Skeletal muscle cell (primary cell): ENCODE results near the gene PRC1.

ENCODE experiments used
- DNase-seq: peaks from one replicate; pipeline ENCODE4 v3.0.0-alpha.2; 2010; ENCODE audit warnings: low read depth
- H3K4me3 ChIP-seq: 2 replicates; pipeline ENCODE4 v1.5.1; 2011; ENCODE audit warnings: low read depth, mild to moderate bottlenecking, control low read depth, low read length, moderate library complexity

The PRC1 gene

DNA sequence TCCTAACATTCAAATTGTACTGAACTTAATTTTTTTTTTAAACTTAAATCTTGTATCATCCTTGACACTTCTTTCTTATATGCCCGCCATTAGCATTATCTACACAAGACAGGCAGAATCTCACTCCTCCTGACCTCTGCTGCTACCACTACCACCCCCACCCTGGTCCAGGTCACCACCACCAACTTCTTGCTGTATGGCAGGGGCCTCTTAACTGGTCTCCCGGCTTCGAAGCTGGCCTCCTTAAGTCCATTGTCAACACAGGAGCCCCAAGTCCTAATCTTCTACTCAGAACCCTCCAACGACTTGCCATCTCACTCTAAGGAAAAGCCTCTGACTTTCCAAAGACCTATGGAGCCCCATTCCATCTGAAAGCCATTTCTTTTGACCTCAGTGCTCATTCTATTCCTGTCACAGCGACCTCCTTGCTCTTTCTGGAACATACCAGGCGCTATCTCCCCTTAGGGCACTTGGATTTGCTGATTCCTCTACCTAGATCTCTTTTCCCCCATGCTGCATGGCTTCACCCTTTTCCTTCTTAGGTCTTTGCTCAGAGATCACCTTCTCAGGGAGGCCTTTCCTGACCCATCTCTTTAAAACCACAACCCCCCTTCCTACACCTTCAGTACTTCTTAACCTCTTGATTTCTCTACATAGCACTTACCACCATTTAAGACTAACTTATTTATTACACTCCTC lies 2.6 kb downstream of the PRC1 start:
- H3K4me3 ChIP-seq = no peak overlapping the region
- no peak for DNase-seq

DNA sequence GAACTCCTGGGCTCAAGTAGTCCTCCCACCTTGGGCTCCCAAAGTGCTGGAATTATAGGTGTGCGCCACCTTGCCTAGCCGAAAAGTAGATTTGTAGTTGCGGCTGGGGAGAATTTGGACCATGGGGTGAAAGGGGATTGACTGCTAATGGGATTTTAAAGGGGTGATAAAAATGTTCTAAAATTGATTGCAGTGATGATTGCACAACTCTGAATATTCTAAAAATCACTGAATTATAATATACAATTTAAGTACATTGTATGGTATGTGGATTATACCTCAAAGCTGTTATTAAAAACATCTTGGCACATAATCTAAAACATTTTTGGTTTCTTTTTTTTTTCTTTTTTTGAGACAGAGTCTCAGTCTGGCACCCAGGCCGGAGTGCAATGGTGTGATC lies 3.9 kb downstream of the PRC1 start:
- DNase-seq = no peak
- H3K4me3 ChIP-seq = no peak overlapping the region

DNA sequence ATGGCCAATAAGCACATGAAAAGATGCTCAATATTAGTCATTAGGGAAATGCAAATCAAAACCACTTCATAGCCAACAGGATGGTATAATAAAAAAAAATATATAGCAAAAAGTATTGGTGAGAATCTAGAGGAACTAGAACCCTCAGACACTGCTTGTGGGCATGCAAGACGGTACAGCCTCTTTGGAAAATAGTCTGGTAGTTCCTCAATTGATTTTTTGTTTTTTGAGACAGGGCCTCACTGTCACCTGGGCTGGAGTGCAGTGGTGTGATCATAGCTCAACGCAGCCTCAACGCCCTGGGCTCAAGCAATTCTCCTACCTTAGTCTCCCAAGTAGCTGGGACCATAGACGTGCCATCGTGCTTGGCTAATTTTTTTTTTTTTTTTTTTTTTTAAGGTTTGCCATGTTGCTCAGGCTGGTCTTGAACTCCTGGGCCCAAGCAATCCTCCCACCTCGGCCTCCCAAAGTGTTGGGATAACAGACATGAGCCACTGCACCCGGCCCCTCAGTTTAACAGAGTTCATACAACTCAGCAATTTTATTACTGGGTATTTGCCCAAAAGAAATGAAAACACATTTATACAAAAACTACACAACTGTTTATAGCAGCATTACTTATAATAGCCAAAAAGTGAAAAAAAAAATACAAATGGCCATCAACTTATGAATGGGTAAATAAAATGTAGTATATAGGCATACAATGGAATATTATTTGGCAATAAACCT lies 5.1 kb downstream of the PRC1 start:
- DNase-seq = no peak
- no peak overlapping the region for H3K4me3 ChIP-seq

DNA sequence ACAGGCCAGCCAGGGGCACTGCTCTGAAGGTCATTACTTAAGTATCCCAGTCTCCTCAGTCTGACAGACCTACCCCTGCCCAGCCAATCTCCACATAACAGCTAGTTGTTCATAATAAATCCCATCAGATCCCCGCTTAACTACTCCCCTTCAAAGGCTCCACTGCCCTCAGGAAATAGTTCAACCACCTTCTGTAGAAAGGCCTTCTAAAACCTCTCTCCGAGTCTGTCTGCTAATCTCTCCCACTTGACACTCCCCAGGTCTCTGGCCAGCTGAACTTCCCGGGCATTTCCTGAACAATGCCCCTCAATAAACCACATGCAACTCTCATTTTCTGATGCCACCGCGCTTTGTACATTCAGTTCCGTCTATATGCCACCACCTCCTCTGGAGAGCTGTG lies 6.0 kb downstream of the PRC1 start:
- no peak overlapping the region for H3K4me3 ChIP-seq

DNA sequence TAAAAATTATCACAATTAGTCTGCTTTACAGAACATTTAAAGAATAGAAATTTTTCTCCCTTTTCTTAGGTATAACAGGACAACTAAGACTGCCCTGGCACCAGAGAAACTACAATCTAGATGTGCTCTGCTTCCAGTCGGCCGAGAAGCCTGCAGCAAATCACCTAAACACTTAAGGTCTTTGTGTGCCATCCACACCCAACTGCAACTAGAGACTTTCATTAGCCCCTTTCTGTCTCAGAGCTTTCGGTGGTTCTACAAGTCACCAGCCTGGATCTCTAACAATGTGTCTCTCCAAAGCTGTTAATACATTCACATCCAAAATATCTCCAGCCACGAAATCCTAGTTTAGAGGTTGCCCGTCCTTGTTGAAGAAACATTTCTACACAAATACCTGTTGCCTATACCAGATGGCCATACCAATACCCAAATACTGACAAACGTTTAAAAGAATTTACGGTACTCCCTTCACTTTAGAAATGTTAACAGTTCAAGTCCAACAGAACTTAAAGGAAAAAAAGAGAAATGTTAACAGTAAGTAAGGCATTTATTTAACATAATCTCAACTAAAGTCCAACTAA lies 6.7 kb downstream of the PRC1 start:
- H3K4me3 ChIP-seq = no peak overlapping the region
- no peak for DNase-seq

More for the DNA sequence above, 6.0 kb downstream of the PRC1 start:
- DNase-seq = no peak

DNA sequence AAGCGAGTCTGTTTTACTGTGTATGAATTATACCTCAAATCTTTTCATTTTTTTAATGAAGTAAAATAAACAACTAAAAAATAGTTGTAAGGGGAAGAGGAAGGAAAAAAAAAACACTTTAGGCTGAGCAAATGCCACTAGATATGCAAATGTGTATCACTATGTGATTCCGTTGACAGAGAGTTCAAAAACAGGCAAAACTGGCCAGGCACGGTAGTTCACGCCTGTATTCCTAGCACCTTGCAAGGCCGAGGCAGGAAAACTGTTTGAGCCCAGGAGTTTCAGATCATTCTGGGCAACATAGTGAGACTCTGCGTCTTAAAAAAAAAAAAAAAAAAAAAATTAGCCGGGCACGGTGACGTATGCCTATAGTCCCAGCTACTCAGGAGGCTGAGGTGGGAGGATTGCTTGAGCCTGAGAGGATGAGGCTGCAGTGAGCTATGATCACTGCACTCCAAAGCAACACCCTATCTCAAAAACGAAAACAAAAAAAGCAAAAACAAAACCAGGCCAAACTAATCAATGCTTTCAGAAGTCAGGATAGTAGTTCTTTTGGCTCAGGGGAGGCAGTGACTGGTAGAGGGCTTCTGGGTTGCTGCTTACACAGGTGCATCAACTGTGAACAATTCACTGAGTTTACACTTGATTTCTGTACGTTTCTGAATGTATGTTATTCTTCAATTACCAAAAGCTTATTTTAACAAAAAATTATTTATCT lies 7.4 kb downstream of the PRC1 start:
- no peak overlapping the region for H3K4me3 ChIP-seq
- no peak for DNase-seq

DNA sequence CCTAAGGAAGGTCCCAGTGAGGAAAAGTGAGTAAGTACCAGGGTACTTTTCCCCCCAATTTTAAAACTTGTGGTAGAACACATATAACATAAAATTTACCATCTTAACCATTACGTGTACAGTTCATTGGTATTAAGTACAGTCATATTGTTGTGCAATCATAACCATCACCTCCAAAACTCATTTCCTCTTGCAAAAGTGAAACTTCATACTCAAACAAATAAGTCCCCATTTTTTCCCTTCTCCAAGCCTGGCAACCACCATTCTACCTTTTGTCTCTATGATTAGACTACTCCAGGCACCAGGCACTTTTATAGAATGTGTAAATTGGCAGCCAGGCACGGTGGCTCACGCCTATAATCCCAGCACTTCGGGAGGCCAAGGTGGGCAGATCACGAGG lies 12.2 kb downstream of the PRC1 start:
- DNase-seq = no peak
- no peak overlapping the region for H3K4me3 ChIP-seq

DNA sequence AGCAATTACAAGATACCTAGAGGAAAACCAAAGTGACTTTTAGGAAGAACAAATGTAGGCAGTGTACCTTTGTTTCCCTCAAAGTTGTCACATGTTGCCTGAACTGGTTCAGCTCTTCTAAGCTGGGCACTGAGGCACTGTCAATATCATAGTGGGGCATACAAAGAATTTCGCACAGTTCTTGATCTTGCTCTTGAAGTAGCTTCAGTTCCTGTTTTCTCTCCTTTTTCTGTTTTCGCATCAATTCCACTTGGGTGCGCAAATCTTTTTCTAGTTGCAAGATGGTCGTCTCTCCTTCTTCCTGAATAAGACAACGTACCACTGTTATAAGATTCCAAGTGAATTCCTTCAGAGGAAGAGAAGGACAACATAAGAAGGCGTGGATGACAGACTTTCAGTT lies 12.7 kb downstream of the PRC1 start:
- H3K4me3 ChIP-seq = no peak overlapping the region
- DNase-seq = no peak

DNA sequence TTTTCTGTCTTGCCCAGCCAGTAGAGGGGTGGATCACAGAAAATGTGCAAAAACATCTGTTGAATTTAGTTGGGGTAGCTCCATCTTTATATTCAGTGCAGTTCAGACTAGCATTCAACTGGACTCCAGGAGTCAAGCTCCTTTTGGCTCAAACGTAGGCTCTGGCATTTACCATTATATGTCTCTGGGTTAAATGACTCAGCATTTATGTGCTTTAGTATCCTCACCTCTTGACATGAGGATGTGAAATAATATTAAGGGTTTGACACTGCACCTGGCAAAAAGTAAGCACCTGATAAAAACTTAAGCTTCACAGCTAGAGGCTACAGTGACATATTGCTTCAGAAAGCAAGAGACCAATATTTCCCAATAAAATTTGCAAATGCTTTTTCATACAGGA lies 14.8 kb downstream of the PRC1 start:
- DNase-seq = no peak
- no peak overlapping the region for H3K4me3 ChIP-seq

DNA sequence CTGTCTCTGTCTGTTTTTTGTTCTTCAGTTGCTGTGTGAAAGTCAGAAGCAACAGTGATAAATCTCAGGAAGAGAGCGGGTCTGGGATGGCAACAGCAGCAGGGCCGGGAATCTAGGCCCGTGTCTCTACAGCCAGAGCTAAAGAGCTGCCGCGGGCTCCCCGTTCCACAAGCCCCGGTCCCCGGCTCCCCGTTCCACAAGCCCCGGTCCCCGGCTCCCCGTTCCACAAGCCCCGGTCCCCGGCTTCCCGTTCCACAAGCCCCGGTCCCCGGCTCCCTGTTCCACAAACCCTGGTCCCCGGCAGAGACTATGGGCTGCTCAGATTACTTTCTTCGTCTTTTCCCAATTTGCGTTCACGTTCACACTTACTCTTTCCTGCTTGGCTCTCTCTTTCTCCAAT lies 20.1 kb downstream of the PRC1 start:
- H3K4me3 ChIP-seq = no peak overlapping the region
- DNase-seq = no peak

DNA sequence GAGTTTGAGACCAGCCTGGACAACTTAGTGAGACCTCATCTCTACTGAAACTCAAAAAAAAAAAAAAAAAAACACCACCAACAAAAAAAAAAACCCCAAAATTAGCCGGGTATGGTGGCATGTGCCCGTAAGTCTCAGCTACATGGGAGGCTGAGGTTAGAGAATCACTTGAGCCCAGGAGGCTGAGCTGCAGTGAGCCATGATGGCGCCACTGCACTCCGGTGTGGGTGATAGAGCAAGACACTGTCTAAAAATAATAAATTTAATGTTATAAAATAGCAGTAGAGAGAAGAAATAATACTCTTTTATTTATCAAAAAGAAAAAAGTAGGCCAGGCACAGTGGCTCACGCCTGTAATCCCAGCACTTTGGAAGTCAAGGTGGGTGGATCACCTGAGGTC lies 22.2 kb downstream of the PRC1 start:
- no peak for DNase-seq

DNA sequence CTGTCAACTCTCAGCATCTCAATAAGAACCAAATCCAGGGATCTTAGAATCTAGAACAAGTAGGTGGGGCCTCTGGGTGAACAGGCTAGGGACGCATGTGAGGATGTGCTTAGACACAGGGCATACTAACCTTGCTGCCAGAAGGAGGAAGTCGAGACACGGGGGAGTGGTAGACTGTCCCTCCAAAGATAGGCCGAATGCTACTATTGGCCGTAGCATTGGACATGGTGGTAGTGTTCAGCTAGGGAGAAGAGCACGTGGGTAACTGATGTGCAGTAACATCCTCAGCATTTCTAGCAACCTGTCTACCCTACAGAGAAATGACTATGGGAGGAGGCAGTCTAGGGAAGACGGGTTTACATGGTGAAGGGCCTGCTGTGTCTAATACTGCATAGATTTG lies 24.1 kb downstream of the PRC1 start:
- DNase-seq = no peak
- no peak overlapping the region for H3K4me3 ChIP-seq

More for the DNA sequence above, 22.2 kb downstream of the PRC1 start:
- H3K4me3 ChIP-seq = no peak overlapping the region

DNA sequence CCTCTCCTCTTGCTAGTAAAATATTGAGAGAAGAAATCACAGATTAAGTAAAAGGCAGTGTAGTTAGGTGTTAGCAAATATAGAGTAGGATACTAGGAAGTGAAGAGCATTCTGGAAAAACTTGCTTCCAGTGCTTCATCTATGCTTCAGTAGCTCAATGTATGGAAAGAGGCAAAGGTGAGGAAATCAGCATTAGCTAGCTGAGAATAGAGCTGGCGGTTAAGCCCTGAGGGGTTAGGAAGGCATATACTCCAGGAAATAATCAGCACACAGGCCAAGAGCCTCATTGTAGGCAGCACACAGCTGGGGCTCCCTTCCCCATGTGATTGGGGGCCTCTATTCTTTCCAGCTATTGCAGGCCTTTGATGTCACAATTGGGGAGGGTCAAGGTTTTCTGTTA lies 25.9 kb downstream of the PRC1 start:
- H3K4me3 ChIP-seq = no peak overlapping the region
- no peak for DNase-seq

DNA sequence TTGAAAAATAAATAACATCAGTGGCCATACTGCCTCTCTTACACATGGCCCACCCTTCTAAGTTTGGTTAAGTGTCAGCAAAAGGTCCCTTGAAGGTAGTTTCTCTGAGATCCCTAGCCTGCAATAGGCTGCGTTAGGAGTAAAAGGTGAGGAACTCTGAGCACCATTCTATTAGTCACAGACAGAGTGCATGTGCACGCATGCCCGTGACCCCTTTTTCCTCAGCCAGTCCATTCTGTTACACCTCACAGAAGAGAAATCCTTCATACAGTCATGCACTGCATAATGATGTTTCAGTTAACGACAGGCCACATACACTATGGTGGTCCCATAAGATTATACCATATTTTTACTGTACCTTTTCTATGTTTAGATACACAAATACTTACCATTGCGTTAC lies 27.1 kb downstream of the PRC1 start:
- no peak for DNase-seq

DNA sequence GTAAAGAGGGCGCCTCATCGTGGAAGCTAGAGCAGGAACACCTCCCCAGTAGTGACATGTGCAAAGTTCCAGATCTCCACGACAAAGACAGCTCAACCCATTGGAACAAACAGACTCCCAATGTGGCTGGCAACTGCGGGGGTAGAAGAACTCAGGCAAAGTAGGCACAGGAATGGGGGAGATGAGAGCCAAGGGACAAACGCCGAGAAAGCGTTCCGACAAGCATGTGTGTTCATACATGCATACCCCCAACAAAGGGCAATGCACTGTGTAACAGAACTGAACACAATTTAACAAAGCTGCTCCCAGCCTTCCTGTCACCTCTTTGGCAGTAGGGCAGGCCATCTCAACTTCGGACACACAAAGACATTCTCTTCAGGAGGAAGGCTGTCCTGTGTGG lies 28.1 kb downstream of the PRC1 start:
- no peak for DNase-seq

More for the DNA sequence above, 27.1 kb downstream of the PRC1 start:
- H3K4me3 ChIP-seq = no peak overlapping the region

DNA sequence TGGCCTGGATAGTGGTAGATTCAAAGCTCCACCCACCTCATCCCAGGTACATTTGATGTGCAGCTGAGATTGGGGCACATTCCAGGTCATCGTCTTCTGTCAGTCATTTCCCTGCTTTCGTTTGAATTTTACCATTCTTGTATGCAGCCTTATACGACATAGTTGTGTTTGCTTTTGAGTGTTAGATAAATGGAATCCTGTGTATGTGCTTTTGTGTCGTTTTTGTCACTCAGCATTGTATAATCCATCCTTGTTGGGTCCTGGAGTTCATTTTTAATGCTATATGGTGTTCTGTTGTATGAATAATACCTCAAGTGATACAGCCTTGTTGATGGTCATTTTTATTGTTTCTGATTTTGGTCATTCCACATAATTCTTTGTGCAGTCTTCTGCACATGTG lies 32.3 kb downstream of the PRC1 start:
- no peak overlapping the region for H3K4me3 ChIP-seq
- DNase-seq = no peak

More for the DNA sequence above, 28.1 kb downstream of the PRC1 start:
- no peak overlapping the region for H3K4me3 ChIP-seq

DNA sequence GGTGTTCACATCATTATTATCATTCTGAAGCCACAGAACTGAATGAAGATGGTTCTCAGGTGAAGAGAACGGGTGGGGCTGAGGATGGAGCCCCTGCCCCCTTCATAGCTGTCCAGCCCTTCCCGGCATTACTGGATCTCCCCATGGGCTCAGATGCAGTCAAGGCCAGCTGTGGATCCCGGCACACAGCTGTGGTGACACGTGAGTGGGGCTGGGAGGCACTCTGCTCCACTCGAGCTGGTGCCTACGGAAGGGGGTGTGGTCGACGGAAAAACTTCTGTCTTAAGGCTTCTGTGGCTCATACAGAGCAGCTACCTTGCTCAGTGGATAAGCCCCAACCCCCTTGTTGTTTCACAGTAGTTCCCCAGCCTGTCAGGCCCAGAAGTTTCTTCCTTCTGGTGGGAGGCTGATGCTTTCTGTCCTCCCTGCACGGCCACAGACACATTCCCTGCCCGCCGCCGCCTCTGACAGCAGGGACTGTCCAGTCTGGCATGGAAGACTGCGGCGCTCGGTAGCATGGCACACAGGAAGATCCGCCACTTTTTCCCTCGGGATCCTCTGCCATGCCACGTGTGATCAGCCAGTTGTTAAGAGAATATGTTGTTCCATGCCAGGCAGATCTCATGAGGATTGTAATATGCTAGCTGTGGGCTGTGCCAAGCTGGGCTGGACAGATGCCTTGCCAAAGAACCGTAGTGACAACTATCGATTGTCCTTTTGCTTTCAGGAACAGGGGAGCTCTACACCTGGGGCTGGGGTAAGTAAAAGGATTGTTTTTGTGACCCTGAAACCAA lies 33.8 kb downstream of the PRC1 start:
- DNase-seq = no peak
- no peak overlapping the region for H3K4me3 ChIP-seq

DNA sequence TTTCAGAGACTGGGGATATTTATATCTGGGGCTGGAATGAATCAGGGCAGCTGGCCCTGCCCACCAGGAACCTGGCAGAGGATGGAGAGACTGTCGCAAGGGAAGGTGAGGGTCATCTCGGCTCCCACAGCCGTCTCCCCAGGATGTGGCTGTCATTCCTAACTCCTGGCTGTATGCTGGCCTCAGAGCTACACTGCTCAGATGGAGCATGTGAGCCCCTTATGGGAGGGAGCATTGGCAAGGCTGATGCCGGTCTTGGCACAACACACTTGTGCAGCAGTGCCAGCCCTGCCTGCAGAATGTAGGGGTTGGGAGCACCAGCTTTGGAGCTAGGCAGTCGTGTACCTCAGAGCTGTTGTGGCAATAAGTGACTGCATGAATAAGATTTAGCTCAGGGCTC lies 34.4 kb downstream of the PRC1 start:
- DNase-seq = no peak

DNA sequence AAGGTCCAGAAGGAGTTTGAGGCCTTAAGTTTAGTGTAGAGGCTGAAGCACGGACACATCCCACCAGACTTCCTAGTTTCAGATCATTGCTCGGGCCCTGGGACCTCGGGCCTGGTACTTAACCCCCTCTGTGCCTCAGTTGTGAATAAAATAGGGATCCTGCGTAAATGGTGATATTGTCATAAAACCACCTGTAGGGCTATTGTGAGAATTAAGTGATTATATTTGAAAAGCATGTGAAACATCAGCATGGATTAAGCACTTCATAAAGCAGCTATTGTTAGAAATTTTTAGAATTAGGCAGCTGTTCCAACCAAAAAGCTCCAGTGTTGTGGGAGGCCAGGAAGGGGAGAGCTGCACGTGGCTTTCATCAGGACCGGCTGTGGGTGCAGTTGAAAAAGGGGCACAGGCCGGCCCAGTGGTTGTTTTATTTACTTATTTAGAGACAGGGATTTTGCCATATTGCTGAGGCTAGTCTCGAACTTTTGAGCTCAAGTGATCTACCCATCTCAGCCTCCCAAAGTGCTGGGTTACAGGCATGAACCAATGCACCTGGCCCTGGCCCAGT lies 35.2 kb downstream of the PRC1 start:
- DNase-seq = no peak
- H3K4me3 ChIP-seq = no peak overlapping the region

More for the DNA sequence above, 34.4 kb downstream of the PRC1 start:
- no peak overlapping the region for H3K4me3 ChIP-seq
